Bronchial epithelial cell (primary cell): Measurements from ENCODE around the gene HEG1. TPM values are rescaled to one million over a fixed set of nuclear protein-coding genes. Genes with fewer than 3 reads are reported as not detected.
A peak's percentile ranks its signal among the peaks of the same experiment; 100 is the strongest.

ENCODE experiments used
- DNase-seq: peaks from one replicate; pipeline ENCODE4 v3.0.0-alpha.2; 2010; ENCODE audit warnings: low read depth
- FAIRE-seq: peaks from 2 replicates; lab custom pipeline; 2011; peaks lifted over from hg19 to GRCh38; lab: Jason Lieb, UNC
- H3K27me3 ChIP-seq: 2 replicates; pipeline ENCODE4 v1.5.1; 2011; ENCODE audit warnings: low read length; ENCODE audit not compliant: control insufficient read depth, insufficient read depth
- H3K36me3 ChIP-seq: 2 replicates; pipeline ENCODE4 v1.5.1; 2011; ENCODE audit warnings: low read length; ENCODE audit not compliant: control insufficient read depth, insufficient read depth
- H3K4me3 ChIP-seq: 2 replicates; pipeline ENCODE4 v1.5.1; 2011; ENCODE audit warnings: mild to moderate bottlenecking, low read depth, low read length, control low read depth
- CTCF ChIP-seq: IDR thresholded peaks from 2 replicates; pipeline ENCODE4 v1.5.1; 2011; ENCODE audit warnings: mild to moderate bottlenecking, moderate library complexity, low read length, control low read depth, inconsistent platforms; ENCODE audit not compliant: insufficient read depth, severe bottlenecking
- total RNA-seq: library from RNA; depleted of rRNA; stranded (reverse); fragments of >200 nt; gene quantifications from 2 replicates; pipeline ENCODE4 v1.2.1, GENCODE V29; 2014

The HEG1 gene
- total RNA-seq, 1 donor from 2014 or later: 7.1 TPM

DNA sequence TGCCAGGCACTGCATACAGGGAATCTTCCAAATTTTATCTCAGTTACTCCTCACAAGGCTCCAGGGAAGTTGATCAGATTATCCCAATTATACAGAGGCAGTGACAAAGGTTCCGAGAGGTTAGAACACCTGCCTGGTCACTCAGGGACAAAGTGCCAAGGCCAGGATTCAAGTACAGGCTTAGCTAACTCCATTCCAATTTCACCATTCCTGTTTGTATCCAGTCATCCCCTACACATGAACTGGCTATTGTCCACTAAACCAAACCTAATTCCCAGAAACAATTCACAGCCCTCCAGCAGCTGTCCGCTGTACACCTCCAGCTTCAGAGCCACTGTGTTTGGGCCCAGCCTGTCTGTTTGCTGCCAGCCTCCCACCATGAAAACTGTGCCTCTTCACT, 137.3 kb downstream of the HEG1 start:
- peak; percentile 79 for FAIRE-seq
- H3K4me3 ChIP-seq: no peak overlapping the region
- peaks cover 5% of the 10 kb centered on the region for H3K27me3 ChIP-seq
- no peak for TF ChIP-seq CTCF
- no peaks in the 10 kb centered on the region for H3K36me3 ChIP-seq
- no peak for DNase-seq

DNA sequence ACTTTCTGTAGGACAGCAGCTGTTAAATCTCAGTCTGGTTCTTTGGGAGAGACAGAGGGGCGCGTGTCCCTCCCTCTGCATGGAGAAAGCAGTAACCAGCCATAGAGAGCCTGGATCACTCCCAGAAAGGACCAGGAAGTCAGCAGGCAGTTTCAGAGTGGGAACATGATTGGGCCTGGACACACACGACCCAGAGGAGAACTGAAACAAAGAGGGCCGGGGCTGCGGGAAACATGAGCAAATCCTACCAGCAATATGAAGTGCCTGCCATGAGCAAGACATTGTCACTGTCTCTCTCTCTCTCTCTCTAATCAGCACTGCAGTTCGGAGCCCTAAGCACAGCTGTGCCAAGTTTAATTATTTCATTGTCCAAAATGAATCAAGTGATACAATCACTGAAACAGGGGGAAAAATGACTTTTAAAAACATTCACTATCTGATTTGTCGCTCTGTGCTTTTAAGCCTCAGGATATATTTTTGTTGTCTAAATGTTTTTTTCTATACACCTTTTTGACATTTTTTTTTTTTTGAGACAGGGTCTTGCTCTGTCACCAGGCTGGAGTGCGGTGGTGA, 138.9 kb downstream of the HEG1 start:
- no peaks in the 10 kb centered on the region for H3K36me3 ChIP-seq
- DNase-seq (no peak), FAIRE-seq (no peak)
- peaks cover 5% of the 10 kb centered on the region for H3K27me3 ChIP-seq
- H3K4me3 ChIP-seq: no peak overlapping the region
- no peak for TF ChIP-seq CTCF

Other genes with a start within 250 kb of the HEG1 start
- 141 and 150 TPM in 2 replicates for gene ITGB5, start 168.6 kb downstream of the HEG1 start, total RNA-seq
- gene MUC13, start 121.2 kb downstream of the HEG1 start, total RNA-seq: not detected in 2 replicates
- 10.9 and 19.2 TPM in 2 replicates for gene SLC12A8, start 156.8 kb upstream of the HEG1 start, total RNA-seq